H1 (cell line): ENCODE data around the gene ENPP1. TPM values are rescaled to one million over a fixed set of nuclear protein-coding genes. Genes with fewer than 3 reads are reported as not detected.

Experiments used
- CTCF ChIA-PET: fragments of 300-600 bp; sonication (Branson Sonifier 250); formaldehyde crosslinking; loops from one replicate; lab custom pipeline; 2021; ENCODE audit not compliant: partially characterized antibody; lab: Charles Lee
- POLR2A ChIA-PET: fragments of 300-600 bp; sonication (Branson Sonifier 250); formaldehyde crosslinking; loops from one replicate; lab custom pipeline; 2021; ENCODE audit warnings: inconsistent platforms; ENCODE audit not compliant: partially characterized antibody; lab: Charles Lee
- DNase-seq, 2 experiments: peaks; one replicate each; pipeline versions ENCODE4 v3.0.0 to v3.0.0-alpha.2; 2010 to 2022; ENCODE audit warnings: low spot score in 2 of 2, low read depth in 1 of 2, mixed read lengths in 1 of 2
- FAIRE-seq: peaks from 2 replicates; lab custom pipeline; 2011; peaks lifted over from hg19 to GRCh38; lab: Jason Lieb, UNC
- H2AFZ ChIP-seq: 2 replicates; pipeline ENCODE4 v1.8.1; 2012; ENCODE audit warnings: low read length, inconsistent platforms
- H2AK5ac ChIP-seq: 2 replicates; pipeline ENCODE4 v1.6.1; 2013; ENCODE audit warnings: low read depth, low read length
- H2BK120ac ChIP-seq: replicated peaks from 2 replicates; pipeline ENCODE3; 2013; ENCODE audit warnings: low read depth, low read length, inconsistent platforms
- H2BK12ac ChIP-seq: 2 replicates; pipeline ENCODE4 v1.6.1; 2013; ENCODE audit warnings: low read depth, low read length
- H2BK15ac ChIP-seq: 2 replicates; pipeline ENCODE4 v1.6.1; 2013; ENCODE audit warnings: low read length
- H2BK20ac ChIP-seq: 2 replicates; pipeline ENCODE4 v1.6.1; 2013; ENCODE audit warnings: low read length
- H2BK5ac ChIP-seq: 2 replicates; pipeline ENCODE4 v1.6.1; 2013; ENCODE audit warnings: low read depth, low read length
- H3K14ac ChIP-seq: 2 replicates; pipeline ENCODE4 v1.6.1; 2013; ENCODE audit warnings: inconsistent platforms; ENCODE audit not compliant: insufficient read length
- H3K18ac ChIP-seq: 2 replicates; pipeline ENCODE4 v1.6.1; 2013; ENCODE audit warnings: low read length; ENCODE audit errors: extremely low read depth
- H3K23ac ChIP-seq: 2 replicates; pipeline ENCODE4 v1.6.1; 2013; ENCODE audit warnings: inconsistent platforms; ENCODE audit not compliant: insufficient read length
- H3K23me2 ChIP-seq: 2 replicates; pipeline ENCODE4 v1.6.1; 2013; ENCODE audit warnings: low read depth, low read length
- H3K27ac ChIP-seq: 2 replicates; pipeline ENCODE4 v1.6.1; 2011; ENCODE audit warnings: low read depth, low read length, inconsistent platforms
- H3K27me3 ChIP-seq, 4 experiments: replicated peaks in 1 of 4; 1 replicate in 1 of 4; 2 replicates in 3 of 4; pipeline versions ENCODE4 v1.6.1 to v1.8.1; 2011 to 2013; ENCODE audit warnings: low read length in 3 of 4, mild to moderate bottlenecking in 3 of 4, inconsistent platforms in 2 of 4, mixed read lengths in 2 of 4, moderate library complexity in 1 of 4; ENCODE audit not compliant: control insufficient read depth in 3 of 4, insufficient read depth in 3 of 4; ENCODE audit errors: extremely low read depth in 1 of 4
- H3K36me3 ChIP-seq, 4 experiments: 2 replicates each; pipeline versions ENCODE4 v1.6.1 to v1.8.1; 2011 to 2013; ENCODE audit warnings: mild to moderate bottlenecking in 4 of 4, low read length in 3 of 4, moderate library complexity in 2 of 4, control low read depth in 1 of 4, inconsistent platforms in 1 of 4; ENCODE audit not compliant: insufficient read depth in 4 of 4, control insufficient read depth in 2 of 4
- H3K4ac ChIP-seq: replicated peaks from 2 replicates; pipeline ENCODE3; 2013; ENCODE audit warnings: low read length, low read depth, mixed read lengths, inconsistent platforms; ENCODE audit not compliant: insufficient read length
- H3K4me1 ChIP-seq, 4 experiments: replicated peaks in 1 of 4; 1 replicate in 1 of 4; 2 replicates in 3 of 4; pipeline versions ENCODE4 v1.6.1 to v1.8.1; 2011 to 2013; ENCODE audit warnings: low read length in 3 of 4, inconsistent platforms in 2 of 4, mixed read lengths in 1 of 4; ENCODE audit not compliant: insufficient read depth in 4 of 4, control insufficient read depth in 3 of 4
- H3K4me2 ChIP-seq, 2 experiments: 2 replicates each; pipeline versions ENCODE4 v1.6.1 to v1.8.1; 2011 to 2013; ENCODE audit warnings: low read depth in 2 of 2, low read length in 2 of 2, control low read depth in 1 of 2, inconsistent platforms in 1 of 2, mild to moderate bottlenecking in 1 of 2; ENCODE audit not compliant: insufficient read depth in 1 of 2
- H3K4me3 ChIP-seq, 4 experiments: fragments of 200-600, 300-600 bp in 1 of 4; sonication (generic), shearing (Covaris generic), sonication (Bioruptor Twin) in 1 of 4; 2 replicates each; pipeline versions ENCODE4 v1.5.1 to v1.8.1; 2011 to 2016; ENCODE audit warnings: low read length in 4 of 4, low read depth in 3 of 4, control low read depth in 2 of 4, inconsistent platforms in 2 of 4, mild to moderate bottlenecking in 2 of 4, mixed read lengths in 1 of 4, moderate library complexity in 1 of 4; ENCODE audit not compliant: insufficient read depth in 2 of 4; ENCODE audit errors: extremely low read depth in 1 of 4
- H3K56ac ChIP-seq: replicated peaks from 2 replicates; pipeline ENCODE3; 2013; ENCODE audit warnings: low read depth, mild to moderate bottlenecking, mixed read lengths, low read length, inconsistent platforms; ENCODE audit not compliant: insufficient read length
- H3K79me1 ChIP-seq: 2 replicates; pipeline ENCODE4 v1.6.1; 2013; ENCODE audit warnings: low read depth, low read length, control low read depth
- H3K79me2 ChIP-seq, 2 experiments: 2 replicates each; pipeline versions ENCODE4 v1.6.1 to v1.8.1; 2012 to 2013; ENCODE audit warnings: low read length in 2 of 2, mild to moderate bottlenecking in 2 of 2, inconsistent platforms in 1 of 2; ENCODE audit not compliant: insufficient read depth in 2 of 2, control insufficient read depth in 1 of 2
- H3K9ac ChIP-seq, 4 experiments: replicated peaks in 1 of 4; 1 replicate in 1 of 4; 2 replicates in 3 of 4; pipeline versions ENCODE4 v1.6.1 to v1.8.1; 2011 to 2013; ENCODE audit warnings: low read depth in 3 of 4, low read length in 3 of 4, control low read depth in 2 of 4, mild to moderate bottlenecking in 2 of 4, moderate library complexity in 2 of 4, inconsistent platforms in 1 of 4; ENCODE audit errors: extremely low read depth in 1 of 4
- H3K9me3 ChIP-seq, 2 experiments: 2 replicates each; pipeline versions ENCODE4 v1.6.1 to v1.8.1; 2012 to 2013; ENCODE audit warnings: mild to moderate bottlenecking in 2 of 2, moderate library complexity in 2 of 2, control low read depth in 1 of 2, inconsistent platforms in 1 of 2, low read depth in 1 of 2, low read length in 1 of 2, mixed read lengths in 1 of 2; ENCODE audit not compliant: insufficient read depth in 2 of 2
- H4K20me1 ChIP-seq, 2 experiments: replicated peaks in 1 of 2; 2 replicates each; pipeline versions ENCODE3 to v1.8.1; 2011 to 2013; ENCODE audit warnings: inconsistent platforms in 2 of 2, low read length in 2 of 2, mild to moderate bottlenecking in 1 of 2; ENCODE audit not compliant: insufficient read depth in 2 of 2, control insufficient read depth in 1 of 2
- H4K5ac ChIP-seq: 2 replicates; pipeline ENCODE4 v1.6.1; 2013; ENCODE audit warnings: low read length, low read depth, mixed read lengths, inconsistent platforms; ENCODE audit not compliant: insufficient read length
- H4K8ac ChIP-seq: 2 replicates; pipeline ENCODE4 v1.8.0; 2013; ENCODE audit warnings: mild to moderate bottlenecking, moderate library complexity, low read length, inconsistent platforms; ENCODE audit not compliant: insufficient read depth; ENCODE audit errors: extremely low read depth
- H4K91ac ChIP-seq: replicated peaks from 2 replicates; pipeline ENCODE3; 2013; ENCODE audit warnings: low read length, mixed read lengths, inconsistent platforms; ENCODE audit not compliant: insufficient read length
- CTCF ChIP-seq, 3 experiments: IDR thresholded peaks; 1 replicate in 2 of 3; 2 replicates in 1 of 3; pipeline versions ENCODE4 v1.5.1 to v1.6.1; 2011; ENCODE audit warnings: low read length in 3 of 3, mild to moderate bottlenecking in 3 of 3, inconsistent platforms in 2 of 3, low read depth in 1 of 3, moderate library complexity in 1 of 3; ENCODE audit not compliant: insufficient read depth in 1 of 3; ENCODE audit errors: control extremely low read depth in 1 of 3
- GABPA ChIP-seq: IDR thresholded peaks from 2 replicates; pipeline ENCODE4 v1.6.1; 2011; ENCODE audit warnings: mild to moderate bottlenecking, low read length, moderate library complexity, borderline replicate concordance; ENCODE audit not compliant: insufficient read depth
- POLR2A ChIP-seq, 2 experiments: IDR thresholded peaks; 1 replicate in 1 of 2; 2 replicates in 1 of 2; pipeline ENCODE4 v1.6.1; 2011; ENCODE audit warnings: low read depth in 2 of 2, low read length in 2 of 2, mild to moderate bottlenecking in 2 of 2; ENCODE audit errors: control extremely low read depth in 1 of 2
- POLR2AphosphoS5 ChIP-seq: IDR thresholded peaks from 2 replicates; pipeline ENCODE4 v1.6.1; 2011; ENCODE audit warnings: low read depth, low read length
- RAD21 ChIP-seq, 2 experiments: IDR thresholded peaks in 1 of 2; conservative IDR thresholded peaks in 1 of 2; 2 replicates each; pipeline ENCODE4 v1.6.1; 2011; ENCODE audit warnings: low read depth in 2 of 2, low read length in 2 of 2, improper control_type of control experiment in 1 of 2, inconsistent platforms in 1 of 2, mild to moderate bottlenecking in 1 of 2, moderate library complexity in 1 of 2
- SAP30 ChIP-seq: fragments of 300-600 bp; sonication (generic); IDR thresholded peaks from 2 replicates; pipeline ENCODE4 v1.7.1; 2012; ENCODE audit warnings: low read length, moderate library complexity, mild to moderate bottlenecking, inconsistent platforms; ENCODE audit not compliant: insufficient read depth, insufficient replicate concordance
- WGBS, 2 experiments: shearing (Covaris generic) in 1 of 2; methylation state at CpG; one replicate each; pipeline versions ENCODE4 v1.1.6 to v1.1.7; 2013 to 2015; ENCODE audit warnings: low lambda C conversion rate in 2 of 2, mixed read lengths in 2 of 2, inconsistent platforms in 1 of 2, low coverage in 1 of 2, missing lambda C conversion rate in 1 of 2; ENCODE audit not compliant: insufficient replicate concordance in 2 of 2, insufficient coverage in 1 of 2, insufficient read length in 1 of 2; ENCODE audit errors: extremely low coverage in 1 of 2, missing lambda C conversion rate in 1 of 2; 5-methylcytosine and 5-hydroxymethylcytosine counted together
- polyA plus RNA-seq, 7 experiments: library from polyadenylated mRNA; depleted of rRNA in 3 of 7; stranded (reverse) in 5 of 7; unstranded in 2 of 7; fragments of >200 nt in 5 of 7; fragments of 200-250 nt in 2 of 7; gene quantifications; 1 replicate in 5 of 7; 2 replicates in 1 of 7; 4 replicates in 1 of 7; pipeline versions ENCODE4 v1.2.1 to v1.2.3, GENCODE V29; 2011 to 2013; ENCODE audit warnings: missing spikeins in 2 of 7, mixed read lengths in 2 of 7
- total RNA-seq: library from RNA; stranded (reverse); fragmentation: NEBNext Ultra II Directional; extraction: Animal tissue kit (Norgen Biotek cat#: 25700); gene quantifications from 2 replicates; pipeline ENCODE4 v1.2.1, GENCODE V29; 2021
- TF ChIP-seq, protein P1 (sequence below): IDR thresholded peaks from 2 replicates; pipeline ENCODE4 v1.6.1; 2012; ENCODE audit warnings: inconsistent platforms

ENPP1 gene
- total and polyA plus RNA-seq, 2 of the 8 experiments (the other 6 are each of a cell fraction or from before 2014, with no cell fraction given) = 10.1 to 39.1 TPM

GRCh38 chr6:131909408-131910218 is 101.8 kb downstream of the ENPP1 start:
- no peak overlapping the region for H3K14ac ChIP-seq
- H3K23ac ChIP-seq = no peak overlapping the region
- H3K9me3 ChIP-seq = no peaks in the 10 kb centered on the region
- H3K4me1 ChIP-seq = peaks cover 0 to 8% (median 5%) of the 10 kb centered on the region in 4 experiments; a peak in 3 of 7 replicates
- no peak overlapping the region for H2BK12ac ChIP-seq
- FAIRE-seq (peak; percentile 52), DNase-seq (peak in 1 of 2 experiments; percentile 89)
- H3K79me2 ChIP-seq = peaks cover 0 to 37% of the 10 kb centered on the region in 2 experiments; a peak in 2 of 4 replicates
- H4K8ac ChIP-seq = no peak overlapping the region
- H4K91ac ChIP-seq = no peak overlapping the region
- WGBS, 2 experiments = 90% methylated on average over 4 of the region's 4 CpGs; no CpG with 5 or more reads in 1 of the 2 experiments
- H3K27ac ChIP-seq = no peak overlapping the region
- H2AFZ ChIP-seq = no peak overlapping the region
- no peak overlapping the region for H2BK20ac ChIP-seq
- ChIA-PET CTCF (interaction anchor here (0.6 to 3.9 kb wide), 38 partner anchors 9 to 363 kb away, joined by 3 to 42 read pairs (median 3); partner anchors contain the start of gene MED23), POLR2A (interaction anchor here (0.7 to 1.6 kb wide), 11 partner anchors 9 to 214 kb away, joined by 3 to 8 read pairs (median 3); partner anchors contain the start of gene CCN2)
- no peak overlapping the region; a peak in 1 of 4 replicates for H3K4me2 ChIP-seq
- no peak overlapping the region for H3K18ac ChIP-seq
- H3K4me3 ChIP-seq = no peak overlapping the region
- H2BK15ac ChIP-seq = no peak overlapping the region
- no peak overlapping the region for H3K4ac ChIP-seq
- no peak overlapping the region for H2BK120ac ChIP-seq
- H4K20me1 ChIP-seq = peaks cover 0 to 3% of the 10 kb centered on the region in 2 experiments
- H3K79me1 ChIP-seq = no peaks in the 10 kb centered on the region; the same call in 1 of the 2 replicates
- H4K5ac ChIP-seq = no peak overlapping the region
- no peaks in the 10 kb centered on the region for H3K27me3 ChIP-seq
- H3K9ac ChIP-seq = no peak overlapping the region
- H2BK5ac ChIP-seq = no peak overlapping the region
- H3K23me2 ChIP-seq = no peaks in the 10 kb centered on the region
- TF ChIP-seq GABPA (no peak), POLR2AphosphoS5 (peak; percentile 52), SAP30 (no peak), CTCF (IDR thresholded peaks at IDR 0.05; ENCODE audit: control extremely low read depth in 1 of 3, insufficient read depth in 1 of 3, low read depth in 1 of 3, low read length in 3 of 3) (peak in 2 of 3 experiments; percentile 74 to 75; a peak in 3 of 4 replicates), POLR2A (IDR thresholded peaks at IDR 0.05; ENCODE audit: control extremely low read depth in 1 of 2, low read depth in 2 of 2, low read length in 2 of 2) (peak in 1 of 2 experiments; percentile 70; a peak in 1 of 3 replicates), RAD21 (IDR thresholded peaks at IDR 0.05 in 1 of 2, conservative IDR thresholded peaks at IDR 0.05 in 1 of 2; ENCODE audit: low read depth in 2 of 2, low read length in 2 of 2) (peak; percentile 67 to 72)
- TF ChIP-seq, protein P1, sequence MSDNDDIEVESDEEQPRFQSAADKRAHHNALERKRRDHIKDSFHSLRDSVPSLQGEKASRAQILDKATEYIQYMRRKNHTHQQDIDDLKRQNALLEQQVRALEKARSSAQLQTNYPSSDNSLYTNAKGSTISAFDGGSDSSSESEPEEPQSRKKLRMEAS = no peak
- peaks cover 2 to 76% (median 48%) of the 10 kb centered on the region in 4 experiments; a peak in 7 of 8 replicates for H3K36me3 ChIP-seq
- H3K56ac ChIP-seq = no peak overlapping the region
- H2AK5ac ChIP-seq = no peak overlapping the region
